NCI-H2029 (cell line): ENCODE data around the gene SH3PXD2B.
A peak's percentile ranks its signal among the peaks of the same experiment; 100 is the strongest.
"Not testable (repeated sequence)": the region's sequence is repeated elsewhere in the genome, so short reads cannot be mapped to it uniquely, and the experiment has no call there.

Experiments
- DNase-seq: peaks from one replicate; lab custom pipeline; 2025; lab: John Stamatoyannopoulos, UW

The SH3PXD2B gene

GRCh38 chr5:172302047-172302710, 152.1 kb downstream of the SH3PXD2B start:
- no peak for DNase-seq

GRCh38 chr5:172299916-172300439, 154.3 kb downstream of the SH3PXD2B start:
- no peak for DNase-seq

- DNase-seq = no peak
Measured at GRCh38 chr5:172294831-172295230, 159.5 kb downstream of the SH3PXD2B start.

GRCh38 chr5:172293745-172294342, 160.5 kb downstream of the SH3PXD2B start:
- no peak for DNase-seq

GRCh38 chr5:172293054-172293744, 161.1 kb downstream of the SH3PXD2B start:
- DNase-seq = peak; percentile 85

- not testable (repeated sequence) for DNase-seq
Measured at GRCh38 chr5:172291837-172292236, 162.5 kb downstream of the SH3PXD2B start.

GRCh38 chr5:172288465-172288864, 165.9 kb downstream of the SH3PXD2B start:
- DNase-seq = no peak

GRCh38 chr5:172287140-172287539, 167.2 kb downstream of the SH3PXD2B start:
- DNase-seq = not testable (repeated sequence)

GRCh38 chr5:172285226-172286143, 168.8 kb downstream of the SH3PXD2B start:
- no peak for DNase-seq

GRCh38 chr5:172284611-172284980, 169.7 kb downstream of the SH3PXD2B start:
- DNase-seq = no peak

- peak; percentile 78 for DNase-seq
Measured at GRCh38 chr5:172283862-172284610, 170.3 kb downstream of the SH3PXD2B start.

- peak; percentile 78 for DNase-seq
Measured at GRCh38 chr5:172283020-172283861, 171.1 kb downstream of the SH3PXD2B start, which contains the start of gene UBTD2. UBTD2 (minus strand) TSS chr5:172283764; CDS start chr5:172283665, 99 bp downstream.

GRCh38 chr5:172282272-172283019, 171.9 kb downstream of the SH3PXD2B start:
- DNase-seq = no peak

- no peak for DNase-seq
Measured at GRCh38 chr5:172281346-172281745, 173.0 kb downstream of the SH3PXD2B start.

GRCh38 chr5:172280929-172281328, 173.4 kb downstream of the SH3PXD2B start:
- DNase-seq = no peak

GRCh38 chr5:172280317-172280716, 174.0 kb downstream of the SH3PXD2B start:
- no peak for DNase-seq

- DNase-seq = no peak
Measured at GRCh38 chr5:172278356-172278755, 176.0 kb downstream of the SH3PXD2B start.

GRCh38 chr5:172276214-172276613, 178.1 kb downstream of the SH3PXD2B start:
- DNase-seq = peak; percentile 17
